A673 (cell line): Measurements from ENCODE around the gene COA8. TPM values are rescaled to one million over a fixed set of nuclear protein-coding genes. Genes with fewer than 3 reads are reported as not detected.

ENCODE experiments used
- BruUV-seq: library from RNA; stranded (reverse); fragments of 400-500 nt; replicated peaks from 2 replicates; lab custom pipeline; 2021; lab: Mats Ljungman, UMichigan
- CTCF ChIA-PET: fragments of 300-600 bp; sonication (Branson Sonifier 250); formaldehyde crosslinking; loops from one replicate; lab custom pipeline; 2022; ENCODE audit warnings: antibody characterized with exemption; lab: Charles Lee
- POLR2A ChIA-PET: fragments of 300-600 bp; sonication (Branson Sonifier 250); formaldehyde crosslinking; loops from one replicate; lab custom pipeline; 2022; ENCODE audit warnings: antibody characterized with exemption; ENCODE audit not compliant: low non-redundant PET; lab: Charles Lee
- DNase-seq: peaks from one replicate; pipeline ENCODE4 v3.0.0-alpha.2; 2015; ENCODE audit warnings: low spot score
- H3K27ac ChIP-seq: fragments of 200-600 bp; sonication (generic); 2 replicates; pipeline ENCODE4 v1.5.1; 2016; ENCODE audit warnings: mixed run types, low read depth, mild to moderate bottlenecking, mixed read lengths, antibody characterized with exemption, low read length; ENCODE audit not compliant: poor library complexity, severe bottlenecking
- H3K27me3 ChIP-seq: fragments of 200-600 bp; sonication (generic); replicated peaks from 2 replicates; pipeline ENCODE4 v1.6.1; 2017; ENCODE audit warnings: mixed run types, low read depth, mild to moderate bottlenecking, mixed read lengths, antibody characterized with exemption, low read length; ENCODE audit not compliant: insufficient read depth, poor library complexity
- H3K36me3 ChIP-seq: fragments of 200-600 bp; sonication (generic); 2 replicates; pipeline ENCODE4 v1.6.1; 2016; ENCODE audit warnings: mixed run types, mild to moderate bottlenecking, mixed read lengths, antibody characterized with exemption, low read length; ENCODE audit not compliant: insufficient read depth, poor library complexity, severe bottlenecking
- H3K4me1 ChIP-seq: fragments of 200-600 bp; sonication (generic); 2 replicates; pipeline ENCODE4 v1.6.1; 2017; ENCODE audit warnings: mixed run types, mild to moderate bottlenecking, mixed read lengths, antibody characterized with exemption, low read length; ENCODE audit not compliant: insufficient read depth, poor library complexity, severe bottlenecking
- H3K4me3 ChIP-seq: fragments of 200-600 bp; sonication (generic); 2 replicates; pipeline ENCODE4 v1.5.1; 2016; ENCODE audit warnings: low read depth, mixed run types, mild to moderate bottlenecking, mixed read lengths, low read length; ENCODE audit not compliant: poor library complexity, severe bottlenecking
- H3K9me3 ChIP-seq: fragments of 200-600 bp; sonication (generic); 2 replicates; pipeline ENCODE4 v1.6.1; 2016; ENCODE audit warnings: mixed run types, low read depth, mild to moderate bottlenecking, mixed read lengths, antibody characterized with exemption, low read length; ENCODE audit not compliant: poor library complexity, severe bottlenecking
- CTCF ChIP-seq: fragments of 300-800, 200-600 bp; sonication (generic); conservative IDR thresholded peaks from 2 replicates; pipeline ENCODE4 v1.5.1; 2017; ENCODE audit warnings: low read depth, mild to moderate bottlenecking, antibody characterized with exemption, low read length, moderate library complexity, mixed read lengths
- EZH2 ChIP-seq: fragments of 200-600 bp; sonication (generic); IDR thresholded peaks from 2 replicates; pipeline ENCODE4 v1.6.1; 2017; ENCODE audit warnings: borderline replicate concordance, low read depth, mild to moderate bottlenecking, mixed read lengths, antibody characterized with exemption, low read length; ENCODE audit not compliant: poor library complexity, severe bottlenecking
- intact Hi-C: fragments of 100-400 bp; cut with micrococcal nuclease; formaldehyde crosslinking; loops from one replicate; pipeline ENCODE4 v1.10.0; 2022; ENCODE audit not compliant: unreplicated experiment
- total RNA-seq: library from RNA; stranded (reverse); gene quantifications from 2 replicates; pipeline ENCODE4 v1.2.3, GENCODE V29; 2021

COA8 gene
- total RNA-seq, 1 experiment from 2014 or later = 51.0 TPM

- ChIA-PET CTCF (no interaction called here), POLR2A (no interaction called here)
- H3K36me3 ChIP-seq = peaks cover 5% of the 10 kb centered on the region
- H3K4me3 ChIP-seq = no peak overlapping the region
- TF ChIP-seq CTCF = no peak
- TF ChIP-seq EZH2 = no peak
- H3K9me3 ChIP-seq = no peaks in the 10 kb centered on the region
- H3K4me1 ChIP-seq = peaks cover 4% of the 10 kb centered on the region
- TSS peak; percentile 9 for BruUV-seq
- no peak overlapping the region for H3K27ac ChIP-seq
- DNase-seq = no peak
- no peaks in the 10 kb centered on the region for H3K27me3 ChIP-seq
- intact Hi-C loops = no loop called here
Measured at GRCh38 chr14:103535081-103535890, 27.5 kb upstream of the COA8 start.

GRCh38 chr14:103535891-103536565 lies 26.7 kb upstream of the COA8 start:
- Histone ChIP-seq H3K9me3 (no peaks in the 10 kb centered on the region), H3K4me3 (no peak overlapping the region), H3K27me3 (no peaks in the 10 kb centered on the region), H3K27ac (no peak overlapping the region), H3K4me1 (peaks cover 9% of the 10 kb centered on the region), H3K36me3 (peaks cover 5% of the 10 kb centered on the region)
- BruUV-seq = no TSS peak
- intact Hi-C loops = no loop called here
- TF ChIP-seq CTCF (no peak), EZH2 (no peak)
- ChIA-PET POLR2A (no interaction called here), CTCF (no interaction called here)
- DNase-seq = no peak

- CTCF ChIA-PET = no interaction called here
- H3K4me1 ChIP-seq = peaks cover 10% of the 10 kb centered on the region
- intact Hi-C loops = no loop called here
- POLR2A ChIA-PET = no interaction called here
- H3K36me3 ChIP-seq = peaks cover 5% of the 10 kb centered on the region
- no TSS peak for BruUV-seq
- TF ChIP-seq EZH2 (no peak), CTCF (no peak)
- DNase-seq = no peak
- no peak overlapping the region for H3K4me3 ChIP-seq
- no peak overlapping the region for H3K27ac ChIP-seq
- no peaks in the 10 kb centered on the region for H3K9me3 ChIP-seq
- no peaks in the 10 kb centered on the region for H3K27me3 ChIP-seq
Measured at GRCh38 chr14:103536693-103537092, 26.1 kb upstream of the COA8 start.
